Measurements from ENCODE around the gene CDKAL1.

The CDKAL1 gene

DNA sequence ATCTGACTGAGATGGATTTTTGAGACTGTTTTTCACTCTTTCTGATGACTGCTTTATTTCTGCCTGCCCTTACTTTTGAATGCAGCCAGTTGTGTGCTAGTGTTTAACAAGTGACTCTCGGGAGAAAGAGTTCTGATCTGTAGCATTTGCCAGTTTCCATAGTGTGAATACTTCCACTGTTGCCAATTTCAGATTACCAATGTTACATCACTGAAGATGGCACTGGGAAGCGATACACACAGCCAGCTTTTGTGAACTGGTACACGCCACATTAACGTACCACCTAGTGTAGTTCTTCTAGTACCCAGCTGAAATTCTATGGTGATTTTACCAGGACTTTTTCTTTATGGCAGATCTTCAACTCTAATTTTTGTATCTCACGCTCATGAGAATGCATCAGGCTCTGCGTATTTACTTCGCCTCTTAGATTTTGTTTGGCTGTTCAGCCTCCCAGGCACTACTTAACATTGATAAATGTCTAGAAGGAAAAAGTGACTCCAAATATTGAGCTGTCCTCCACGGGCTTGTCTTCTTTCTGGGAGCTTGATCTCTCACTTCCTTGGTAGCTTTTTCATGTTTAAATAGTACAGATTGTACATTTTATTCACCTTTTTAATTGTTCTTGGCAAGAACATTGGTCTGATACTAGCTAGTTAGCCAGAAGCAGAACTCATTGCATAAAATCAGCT is 537.7 kb downstream of the CDKAL1 start:
- H2AFZ ChIP-seq (ENCODE audit: low read depth, low read length) = no peak overlapping the region
- H3K4me1 ChIP-seq (ENCODE audit: low read length) = no peaks in the 10 kb centered on the region
- H3K27me3 ChIP-seq (ENCODE audit: low read depth, low read length) = no peaks in the 10 kb centered on the region
- H3K9ac ChIP-seq (ENCODE audit: low read length) = no peak overlapping the region
- no peak overlapping the region for H3K4me3 ChIP-seq (ENCODE audit: low read length)
- H3K9me3 ChIP-seq (ENCODE audit: insufficient read depth, low read length) = no peaks in the 10 kb centered on the region
- peaks cover 18% of the 10 kb centered on the region for H3K36me3 ChIP-seq (replicated peaks; ENCODE audit: low read depth, low read length)
- H3K4me2 ChIP-seq (ENCODE audit: low read length) = no peak overlapping the region
- no peak overlapping the region for H3K27ac ChIP-seq (ENCODE audit: low read length)
- TF ChIP-seq EZH2phosphoT487 (IDR thresholded peaks at IDR 0.05; ENCODE audit: low read depth) = no peak
- H4K20me1 ChIP-seq (ENCODE audit: insufficient read depth, low read length) = no peaks in the 10 kb centered on the region
- no peaks in the 10 kb centered on the region for H3K79me2 ChIP-seq (ENCODE audit: low read length)

DNA sequence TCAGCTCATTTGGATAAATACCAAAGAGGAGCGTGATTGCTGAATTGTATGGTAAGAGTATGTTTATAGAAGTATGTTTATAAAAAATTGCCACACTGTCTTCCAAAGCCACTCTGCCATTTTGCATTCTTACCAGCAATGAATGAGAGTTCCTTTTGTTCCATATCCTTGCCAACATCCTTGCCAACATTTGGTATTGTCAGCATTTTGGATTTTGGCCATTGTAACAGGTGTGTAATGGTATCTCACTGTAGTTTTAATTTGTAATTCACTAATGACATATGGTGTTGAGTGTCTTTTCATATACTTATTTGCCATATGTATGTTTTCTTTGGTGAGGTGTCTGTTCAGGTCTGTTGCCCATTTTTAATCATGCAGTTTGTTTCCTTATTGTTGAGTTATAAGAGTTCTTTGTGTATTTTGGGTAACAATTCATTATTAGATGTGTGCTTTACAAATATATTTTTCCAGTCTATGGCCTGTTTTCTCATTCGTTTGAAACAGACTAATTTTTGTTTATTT is 539.1 kb downstream of the CDKAL1 start:
- Histone ChIP-seq H3K4me3 (ENCODE audit: low read length) (no peak overlapping the region), H3K27me3 (ENCODE audit: low read depth, low read length) (no peaks in the 10 kb centered on the region), H3K4me2 (ENCODE audit: low read length) (no peak overlapping the region), H3K27ac (ENCODE audit: low read length) (no peak overlapping the region), H3K36me3 (replicated peaks; ENCODE audit: low read depth, low read length) (peaks cover 20% of the 10 kb centered on the region), H3K79me2 (ENCODE audit: low read length) (no peaks in the 10 kb centered on the region), H2AFZ (ENCODE audit: low read depth, low read length) (no peak overlapping the region), H3K9me3 (ENCODE audit: insufficient read depth, low read length) (no peaks in the 10 kb centered on the region), H3K4me1 (ENCODE audit: low read length) (no peaks in the 10 kb centered on the region), H3K9ac (ENCODE audit: low read length) (no peak overlapping the region), H4K20me1 (ENCODE audit: insufficient read depth, low read length) (no peaks in the 10 kb centered on the region)
- TF ChIP-seq, protein P1, sequence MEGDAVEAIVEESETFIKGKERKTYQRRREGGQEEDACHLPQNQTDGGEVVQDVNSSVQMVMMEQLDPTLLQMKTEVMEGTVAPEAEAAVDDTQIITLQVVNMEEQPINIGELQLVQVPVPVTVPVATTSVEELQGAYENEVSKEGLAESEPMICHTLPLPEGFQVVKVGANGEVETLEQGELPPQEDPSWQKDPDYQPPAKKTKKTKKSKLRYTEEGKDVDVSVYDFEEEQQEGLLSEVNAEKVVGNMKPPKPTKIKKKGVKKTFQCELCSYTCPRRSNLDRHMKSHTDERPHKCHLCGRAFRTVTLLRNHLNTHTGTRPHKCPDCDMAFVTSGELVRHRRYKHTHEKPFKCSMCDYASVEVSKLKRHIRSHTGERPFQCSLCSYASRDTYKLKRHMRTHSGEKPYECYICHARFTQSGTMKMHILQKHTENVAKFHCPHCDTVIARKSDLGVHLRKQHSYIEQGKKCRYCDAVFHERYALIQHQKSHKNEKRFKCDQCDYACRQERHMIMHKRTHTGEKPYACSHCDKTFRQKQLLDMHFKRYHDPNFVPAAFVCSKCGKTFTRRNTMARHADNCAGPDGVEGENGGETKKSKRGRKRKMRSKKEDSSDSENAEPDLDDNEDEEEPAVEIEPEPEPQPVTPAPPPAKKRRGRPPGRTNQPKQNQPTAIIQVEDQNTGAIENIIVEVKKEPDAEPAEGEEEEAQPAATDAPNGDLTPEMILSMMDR (IDR thresholded peaks at IDR 0.05; ENCODE audit: low read depth, low read length) = no peak
- no peak for TF ChIP-seq EZH2phosphoT487 (IDR thresholded peaks at IDR 0.05; ENCODE audit: low read depth)

DNA sequence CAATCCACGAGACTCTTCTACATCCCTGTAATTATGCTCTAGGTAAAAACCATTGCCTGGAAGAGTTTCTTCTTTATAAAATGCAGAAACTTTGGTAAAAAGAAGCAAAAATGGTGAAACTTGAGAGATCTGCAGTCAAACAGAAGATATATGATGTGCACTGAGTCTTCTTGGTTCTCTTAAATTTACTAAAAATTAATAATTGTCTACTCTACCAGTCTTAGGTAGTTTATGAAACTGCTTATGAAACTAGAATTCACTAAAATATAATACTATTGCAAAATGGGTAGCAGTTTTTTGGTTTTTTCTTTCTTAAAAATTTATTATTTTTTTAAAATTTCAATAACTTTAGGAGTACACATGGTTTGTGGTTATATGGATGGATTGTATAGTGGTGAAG is 540.2 kb downstream of the CDKAL1 start:
- Histone ChIP-seq H3K4me3 (ENCODE audit: low read length) (no peak overlapping the region), H4K20me1 (ENCODE audit: insufficient read depth, low read length) (no peaks in the 10 kb centered on the region), H3K79me2 (ENCODE audit: low read length) (no peaks in the 10 kb centered on the region), H3K27me3 (ENCODE audit: low read depth, low read length) (no peaks in the 10 kb centered on the region), H3K27ac (ENCODE audit: low read length) (no peak overlapping the region), H2AFZ (ENCODE audit: low read depth, low read length) (no peak overlapping the region), H3K4me1 (ENCODE audit: low read length) (no peaks in the 10 kb centered on the region), H3K36me3 (replicated peaks; ENCODE audit: low read depth, low read length) (peaks cover 20% of the 10 kb centered on the region), H3K4me2 (ENCODE audit: low read length) (no peak overlapping the region), H3K9ac (ENCODE audit: low read length) (no peak overlapping the region), H3K9me3 (ENCODE audit: insufficient read depth, low read length) (no peaks in the 10 kb centered on the region)
- TF ChIP-seq, protein P1 (IDR thresholded peaks at IDR 0.05; ENCODE audit: low read depth, low read length) = no peak
- no peak for TF ChIP-seq EZH2phosphoT487 (IDR thresholded peaks at IDR 0.05; ENCODE audit: low read depth)

DNA sequence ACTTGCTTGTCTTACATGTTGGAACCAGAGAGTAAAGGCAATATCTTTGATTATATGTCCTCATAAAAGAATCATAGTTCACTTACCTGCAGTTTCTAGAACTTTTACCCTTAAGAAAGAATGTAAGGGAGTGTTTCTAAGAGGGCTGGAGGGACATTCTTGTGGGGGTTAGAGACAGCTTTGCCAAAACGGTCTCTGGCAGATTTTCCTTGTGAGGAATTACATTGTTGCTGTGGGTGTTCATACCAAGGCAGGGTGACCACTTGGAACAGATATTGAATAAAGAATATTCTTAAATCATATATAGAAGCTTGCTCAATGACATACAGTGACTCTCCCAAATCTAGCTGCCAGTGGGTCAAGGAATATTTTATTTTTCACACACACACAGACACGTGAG is 541.7 kb downstream of the CDKAL1 start:
- no peaks in the 10 kb centered on the region for H3K27me3 ChIP-seq (ENCODE audit: low read depth, low read length)
- no peaks in the 10 kb centered on the region for H4K20me1 ChIP-seq (ENCODE audit: insufficient read depth, low read length)
- no peak overlapping the region for H3K9ac ChIP-seq (ENCODE audit: low read length)
- no peaks in the 10 kb centered on the region for H3K79me2 ChIP-seq (ENCODE audit: low read length)
- peaks cover 17% of the 10 kb centered on the region for H3K36me3 ChIP-seq (replicated peaks; ENCODE audit: low read depth, low read length)
- no peak for TF ChIP-seq EZH2phosphoT487 (IDR thresholded peaks at IDR 0.05; ENCODE audit: low read depth)
- TF ChIP-seq, protein P1 (IDR thresholded peaks at IDR 0.05; ENCODE audit: low read depth, low read length) = no peak
- no peak overlapping the region for H3K4me3 ChIP-seq (ENCODE audit: low read length)
- no peak overlapping the region for H3K27ac ChIP-seq (ENCODE audit: low read length)
- no peak overlapping the region for H3K4me2 ChIP-seq (ENCODE audit: low read length)
- no peak overlapping the region for H2AFZ ChIP-seq (ENCODE audit: low read depth, low read length)
- no peaks in the 10 kb centered on the region for H3K9me3 ChIP-seq (ENCODE audit: insufficient read depth, low read length)
- H3K4me1 ChIP-seq (ENCODE audit: low read length) = no peaks in the 10 kb centered on the region
